ACHN (cell line): ENCODE measurements around the gene HPSE.
"Not testable (repeated sequence)": the region's sequence is repeated elsewhere in the genome, so short reads cannot be mapped to it uniquely, and the experiment has no call there.

Source experiments
- DNase-seq: peaks from one replicate; pipeline ENCODE4 v3.0.0-alpha.2; 2015
- in situ Hi-C: cut with HindIII; loops from 2 replicates; pipeline ENCODE4 v1.10.0; 2017; ENCODE audit warnings: low sequenced_read_pairs, low pct_ligation_motif_present, low pct_unique_long_range_greater_than_20kb

Gene HPSE

DNA sequence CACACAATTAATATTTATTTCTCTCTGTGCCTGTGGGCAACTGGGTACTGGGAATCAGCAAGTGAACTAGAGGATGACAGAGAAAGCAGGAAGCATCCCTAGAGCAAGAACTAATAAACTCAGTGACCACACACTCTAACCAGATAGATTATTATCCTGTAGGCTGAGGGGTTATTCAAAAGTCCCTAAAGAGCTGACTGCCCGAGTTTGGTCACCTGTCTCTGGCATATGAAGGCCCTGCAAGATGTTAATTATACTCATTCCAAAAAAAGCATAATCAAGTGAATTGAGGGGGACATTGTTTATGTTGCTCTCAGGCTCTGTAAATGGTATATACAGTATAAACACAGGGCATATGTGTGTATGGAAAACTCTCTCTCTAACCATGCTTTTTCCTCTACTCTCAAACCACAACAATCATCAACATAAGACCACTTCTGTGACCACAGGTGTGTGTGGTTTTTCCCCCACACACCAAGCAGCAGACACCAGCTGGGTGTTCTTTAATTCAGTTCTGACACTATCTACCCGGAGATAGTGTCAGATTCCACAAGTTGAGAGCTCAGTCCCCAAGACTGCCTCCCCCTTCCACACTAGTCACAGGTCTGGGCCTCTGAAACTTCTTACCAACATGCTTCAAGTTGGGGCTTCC is 6.2 kb upstream of the HPSE start:
- in situ Hi-C loops = no loop called here
- DNase-seq = no peak

DNA sequence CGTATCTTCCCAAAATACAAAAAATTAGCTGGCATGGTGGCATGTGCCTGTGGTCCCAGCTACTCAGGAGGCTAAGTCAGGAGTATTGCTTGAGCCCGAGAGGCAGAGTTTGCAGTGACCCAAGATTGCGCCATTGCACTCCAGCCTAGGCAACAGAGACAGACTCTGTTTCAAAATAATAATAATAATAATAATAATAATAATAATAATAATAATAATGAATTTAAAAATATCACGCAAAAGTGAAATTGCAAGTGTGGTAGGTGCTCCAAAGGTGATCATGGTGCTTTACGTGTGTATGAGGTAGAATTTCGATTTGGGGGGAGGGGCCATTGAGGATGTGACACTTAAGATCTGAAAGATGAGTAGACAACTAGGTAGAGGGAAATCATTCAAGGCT is 4.9 kb upstream of the HPSE start:
- DNase-seq = no peak
- in situ Hi-C loops = no loop called here

DNA sequence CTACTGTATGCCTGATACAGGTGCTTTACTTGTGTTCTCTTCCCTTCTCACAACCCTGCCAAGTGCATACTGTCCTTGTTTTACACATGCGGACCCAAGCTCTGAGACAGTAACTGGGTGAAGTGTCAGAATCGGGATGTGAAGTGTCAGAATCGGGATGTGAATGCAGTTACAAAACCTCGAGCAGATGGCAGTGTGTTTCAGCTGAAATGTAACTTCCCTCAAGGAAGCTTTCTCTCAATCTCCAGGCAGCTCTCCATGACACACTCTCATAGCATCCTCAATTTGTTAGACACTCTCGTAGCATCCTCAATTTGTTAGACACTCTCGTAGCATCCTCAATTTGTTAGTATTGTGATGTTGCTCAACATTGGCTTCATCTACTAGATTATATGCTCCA is 1.1 kb upstream of the HPSE start:
- in situ Hi-C loops = no loop called here
- DNase-seq = no peak

DNA sequence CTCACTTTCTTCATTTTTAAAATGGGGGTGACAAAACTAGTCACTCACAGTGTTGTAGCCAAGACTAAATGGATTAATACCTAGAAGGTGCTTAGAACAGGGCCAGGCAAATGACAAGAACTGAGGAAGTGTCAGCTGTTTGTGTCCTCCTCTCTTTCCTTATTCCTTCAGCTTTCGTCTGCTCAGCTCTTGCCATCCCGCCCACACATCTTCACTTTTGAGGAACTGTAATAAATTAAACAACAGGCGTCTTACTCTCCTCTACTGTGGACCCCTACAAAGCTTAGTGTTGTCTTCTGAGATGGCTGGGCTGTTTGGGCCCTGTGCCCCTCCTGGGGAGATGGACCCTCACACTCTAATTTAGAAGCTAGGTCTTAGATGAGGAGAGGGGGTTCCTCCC is 2.7 kb downstream of the HPSE start:
- no peak for DNase-seq
- in situ Hi-C loops = no loop called here

DNA sequence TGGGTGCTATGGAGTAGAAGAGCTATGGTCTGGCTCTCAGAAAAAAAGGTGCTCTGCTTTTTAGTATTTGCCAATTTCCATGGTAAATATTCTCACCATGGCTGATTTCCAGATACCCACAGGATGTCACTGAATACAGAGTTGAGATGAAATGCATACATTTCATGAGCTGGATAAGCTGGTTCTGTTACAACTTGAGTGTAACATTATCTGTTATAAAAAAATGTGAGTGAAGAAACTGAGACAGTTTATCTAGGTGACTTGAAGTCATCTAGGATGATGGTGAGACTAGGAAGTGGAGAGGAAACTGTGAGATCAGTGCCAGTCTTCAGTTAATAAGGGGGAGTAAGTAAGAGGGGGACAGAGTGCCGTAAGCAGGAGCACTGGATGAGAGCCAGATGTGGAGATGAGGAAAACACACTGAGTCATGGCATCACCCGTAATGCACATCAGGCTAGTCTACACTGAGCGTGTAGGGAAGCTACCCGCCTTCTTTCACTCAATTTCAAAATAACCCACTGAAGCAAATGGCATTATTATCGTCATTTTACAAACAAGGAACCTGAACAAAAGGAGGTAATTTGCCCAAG is 5.0 kb downstream of the HPSE start:
- in situ Hi-C loops = no loop called here
- no peak for DNase-seq

DNA sequence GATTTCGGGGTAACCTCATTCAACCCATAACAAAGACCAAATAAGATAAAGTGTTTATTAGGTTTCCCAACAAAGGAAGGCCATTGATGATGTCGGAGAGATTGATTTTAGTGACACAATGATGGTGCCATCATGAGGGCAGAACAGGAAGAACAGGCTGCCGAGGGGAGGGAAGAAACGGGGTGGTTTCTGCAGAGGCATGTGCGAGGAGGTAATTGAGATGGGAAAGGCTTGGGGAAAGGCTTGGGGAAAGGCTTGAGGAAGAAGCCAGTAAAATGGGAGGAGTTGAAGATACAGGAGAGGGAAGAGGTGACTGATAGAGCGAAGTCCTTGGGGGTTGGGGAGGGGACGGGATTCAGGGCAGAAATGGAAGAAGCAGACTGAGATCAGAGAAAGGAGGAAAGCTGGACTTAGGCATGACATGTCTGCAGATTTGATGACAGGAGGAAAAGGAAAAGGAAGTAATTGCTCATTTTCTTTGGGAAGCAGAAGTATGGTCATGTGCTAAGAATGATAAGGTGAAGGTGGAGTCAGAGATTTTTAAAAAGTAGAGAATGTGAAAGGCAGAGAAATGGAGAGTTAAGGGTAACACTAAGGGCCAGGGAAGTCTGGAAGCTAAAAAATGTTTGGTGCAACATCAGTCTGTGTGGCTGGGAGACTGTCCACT is 6.0 kb downstream of the HPSE start:
- in situ Hi-C loops = no loop called here
- no peak for DNase-seq

GRCh38 chr4:83326546-83326945 is 8.1 kb downstream of the HPSE start:
- no peak for DNase-seq
- in situ Hi-C loops = no loop called here

- in situ Hi-C loops, DNase-seq: not testable (repeated sequence)
Observed at GRCh38 chr4:83325306-83325705, 9.3 kb downstream of the HPSE start.

DNA sequence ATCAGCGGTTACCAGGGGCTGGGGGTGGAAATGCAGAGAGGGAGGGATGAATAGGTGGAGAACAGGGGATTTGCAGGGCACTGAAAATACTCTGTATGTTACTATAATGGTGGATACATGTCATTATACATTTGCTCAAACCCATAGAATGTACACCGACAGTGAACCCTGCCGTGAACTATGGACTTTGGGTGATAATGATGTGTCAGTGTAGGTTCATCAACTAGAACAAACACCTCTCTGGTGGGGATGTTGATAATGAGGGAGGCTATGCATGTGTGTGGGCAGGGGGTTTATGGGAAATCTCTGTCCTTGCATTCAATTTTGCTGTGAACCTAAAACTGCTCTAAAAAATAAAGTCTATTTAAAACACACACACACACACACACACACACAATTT is 11.5 kb downstream of the HPSE start:
- in situ Hi-C loops = no loop called here
- DNase-seq = no peak

DNA sequence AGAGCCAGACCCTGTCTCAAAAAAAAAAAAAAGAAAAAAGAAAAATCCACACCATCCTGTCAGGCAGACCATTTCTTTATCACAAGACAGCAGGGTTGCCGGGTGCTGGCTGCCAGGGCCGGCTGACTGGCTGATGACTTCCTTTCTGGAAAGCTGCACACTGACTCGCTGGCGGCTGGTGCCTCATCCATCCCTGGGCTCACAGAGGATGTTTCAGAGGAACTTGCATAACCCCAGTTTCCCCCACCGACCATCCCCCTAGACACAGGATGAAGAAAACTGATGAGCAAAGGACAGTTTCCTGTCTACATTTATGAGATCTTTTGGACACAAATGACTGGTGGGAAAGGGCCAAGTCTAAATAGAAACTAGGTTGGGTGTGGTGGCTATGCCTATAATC is 14.1 kb downstream of the HPSE start:
- DNase-seq = peak; percentile 9
- in situ Hi-C loops = no loop called here

DNA sequence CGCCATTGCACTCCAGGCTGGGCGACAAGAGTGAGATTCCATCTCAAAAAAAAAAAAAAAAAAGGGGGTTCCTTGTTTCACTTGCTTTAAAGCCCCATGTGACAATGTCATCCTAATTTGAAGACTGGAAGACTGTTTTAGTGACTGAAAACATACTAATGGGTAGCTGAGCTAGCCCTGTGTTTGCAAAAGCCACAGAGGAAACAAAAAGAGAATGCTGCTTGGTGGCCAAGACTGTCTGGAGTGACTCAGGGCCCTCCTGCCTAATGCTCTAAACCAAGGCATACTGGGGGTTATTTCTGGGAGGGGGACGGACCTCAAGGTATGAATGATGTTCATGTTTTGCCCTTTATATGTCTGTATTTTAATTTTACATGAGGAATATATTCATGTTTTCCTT is 16.0 kb downstream of the HPSE start:
- no peak for DNase-seq
- in situ Hi-C loops = no loop called here

DNA sequence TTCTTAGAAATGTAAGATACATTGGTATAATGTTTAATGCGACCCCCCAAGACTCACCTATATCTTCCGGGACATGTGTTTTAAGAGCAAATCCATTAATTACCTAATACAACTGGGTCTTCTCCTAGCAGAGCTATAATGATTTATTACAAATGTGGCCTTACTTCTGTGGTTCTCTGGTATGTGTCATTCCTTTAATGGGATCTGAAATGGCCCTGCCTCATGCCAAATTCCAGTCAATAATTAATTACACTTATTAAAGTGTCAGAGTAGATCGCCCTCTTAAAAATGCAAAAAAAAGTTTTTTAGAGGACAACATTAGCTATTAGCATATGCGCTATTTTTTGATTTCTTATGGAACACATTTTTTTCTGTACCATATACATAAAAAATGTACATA is 17.0 kb downstream of the HPSE start:
- in situ Hi-C loops = no loop called here
- no peak for DNase-seq

DNA sequence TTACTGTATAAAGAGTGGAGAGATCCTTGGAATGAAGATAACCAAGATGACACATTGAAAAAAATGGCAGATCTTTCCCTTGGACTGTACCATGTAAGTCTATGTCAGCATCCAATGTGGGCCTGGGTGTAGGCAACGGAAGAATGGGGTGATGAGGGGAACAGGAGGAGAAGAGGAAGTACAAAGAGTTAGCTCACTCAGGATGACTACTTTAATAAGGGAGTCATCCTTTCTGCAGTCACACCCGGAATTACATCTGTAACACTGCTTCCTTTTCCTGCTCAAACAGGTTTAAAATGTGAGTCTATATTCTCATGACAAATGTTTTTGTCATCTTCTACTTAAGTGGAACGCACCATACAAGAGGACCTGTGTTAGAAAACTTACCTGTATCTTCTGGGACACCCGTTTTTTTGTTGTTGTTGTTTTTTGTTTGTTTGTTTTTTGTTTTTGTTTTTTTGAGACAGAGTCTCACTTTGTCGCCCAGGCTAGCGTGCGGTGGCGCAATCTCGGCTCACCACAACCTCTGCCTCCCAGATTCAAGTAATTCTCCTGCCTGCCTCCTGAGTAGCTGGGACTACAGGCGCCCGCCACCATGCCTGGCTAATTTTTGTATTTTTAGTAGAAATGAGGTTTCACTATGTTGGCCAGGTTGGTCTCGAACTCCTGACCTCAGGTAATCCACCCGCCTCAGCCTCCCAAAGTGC is 18.0 kb downstream of the HPSE start:
- no peak for DNase-seq
- in situ Hi-C loops = no loop called here

DNA sequence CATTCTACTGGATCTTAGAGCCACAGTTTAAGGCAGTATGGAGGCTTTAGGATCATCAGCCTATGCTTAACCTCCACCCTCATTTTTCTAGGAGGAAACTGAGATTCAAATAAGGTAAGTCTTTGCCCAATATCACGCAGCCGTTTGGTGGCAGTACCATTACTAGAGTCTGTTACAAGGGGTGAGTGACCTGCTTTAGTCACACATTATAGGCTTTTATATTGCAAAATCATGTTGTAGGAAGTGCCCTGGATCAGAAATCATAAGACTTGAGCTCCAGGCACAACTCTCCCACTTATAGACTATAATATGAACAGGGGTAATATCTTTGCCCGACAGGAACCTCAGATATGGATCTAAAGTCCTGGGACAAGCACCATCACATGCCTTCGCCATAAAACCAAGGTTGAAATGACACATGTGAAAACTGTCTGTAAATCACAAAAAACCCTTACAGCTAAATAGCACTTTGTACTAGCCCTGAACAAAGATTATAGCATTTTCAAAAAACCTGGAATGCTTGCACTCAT is 19.2 kb downstream of the HPSE start:
- in situ Hi-C loops = no loop called here
- no peak for DNase-seq

DNA sequence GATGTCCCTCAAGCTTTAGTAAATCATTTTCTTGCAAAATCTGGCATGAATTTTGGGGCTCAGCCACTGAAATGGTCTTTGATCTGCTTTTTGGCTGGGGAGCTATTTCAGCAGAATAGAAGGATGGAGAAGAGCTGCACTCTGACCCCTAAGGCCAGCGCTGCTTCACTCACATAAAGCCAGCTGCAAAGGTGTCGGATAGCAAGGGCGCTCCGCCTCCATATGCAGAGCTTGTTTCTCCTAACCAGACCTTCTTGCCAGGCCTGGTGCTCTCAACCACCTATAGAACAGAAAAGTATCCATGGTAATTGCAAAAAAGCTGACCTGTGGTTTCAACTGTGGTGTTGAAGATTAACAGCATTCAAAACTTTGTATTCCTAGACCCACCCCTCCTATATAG is 26.0 kb downstream of the HPSE start:
- no peak for DNase-seq
- in situ Hi-C loops = no loop called here

DNA sequence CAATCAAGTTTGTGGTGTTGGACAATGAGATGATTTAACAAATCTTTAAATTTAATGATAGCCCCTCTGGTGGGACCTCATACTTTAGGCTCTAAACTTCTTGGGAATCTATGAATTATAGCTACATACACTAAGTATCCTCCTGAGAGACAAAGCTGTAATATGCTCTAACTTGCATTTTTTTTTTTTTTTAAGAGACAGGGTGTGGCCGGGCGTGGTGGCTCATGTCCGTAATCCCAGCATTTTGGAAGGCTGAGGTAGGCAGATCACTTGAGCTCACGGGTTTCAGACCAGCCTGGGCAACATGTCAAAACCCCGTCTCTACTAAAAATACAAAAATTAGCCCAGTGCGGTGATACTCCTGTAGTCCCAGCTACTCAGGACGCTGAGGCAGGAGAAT is 26.7 kb downstream of the HPSE start:
- in situ Hi-C loops = no loop called here
- DNase-seq = no peak

DNA sequence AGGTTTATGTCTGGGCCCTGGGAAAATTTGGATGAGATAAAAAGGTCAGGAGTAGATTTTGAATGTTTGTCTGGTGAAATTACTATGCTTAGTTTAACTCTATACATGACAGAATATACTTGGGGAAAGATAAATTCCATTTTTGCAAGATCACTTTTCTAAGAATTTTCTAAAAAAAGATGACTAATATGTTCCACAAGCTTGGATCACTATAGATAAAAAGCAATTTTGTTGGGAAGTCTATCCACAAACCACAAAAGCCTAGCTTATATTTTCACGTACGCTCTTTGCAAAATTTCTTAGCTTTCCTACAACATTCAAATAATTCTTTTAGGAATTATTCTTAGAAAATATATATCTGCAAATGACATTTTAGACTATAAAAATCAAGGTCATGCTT is 29.5 kb downstream of the HPSE start:
- DNase-seq = no peak
- in situ Hi-C loops = no loop called here

- in situ Hi-C loops = no loop called here
- DNase-seq = no peak
Observed at GRCh38 chr4:83297548-83298260, 36.9 kb downstream of the HPSE start.
